Ectodermal cell (in vitro differentiated cells): ENCODE measurements around the gene OR10H1.
"Not testable (repeated sequence)": the region's sequence is repeated elsewhere in the genome, so short reads cannot be mapped to it uniquely, and the experiment has no call there.

Source experiments
- H3K27ac ChIP-seq: 2 replicates; pipeline ENCODE4 v1.7.0; 2013; ENCODE audit warnings: mild to moderate bottlenecking, low read depth, low read length; ENCODE audit not compliant: insufficient read depth, poor library complexity, severe bottlenecking
- H3K27me3 ChIP-seq: 2 replicates; pipeline ENCODE4 v1.7.0; 2013; ENCODE audit warnings: mild to moderate bottlenecking, low read length; ENCODE audit not compliant: insufficient read depth, control insufficient read depth, poor library complexity, severe bottlenecking
- H3K36me3 ChIP-seq: one replicate; pipeline ENCODE4 v1.7.0; 2013; ENCODE audit warnings: low read length; ENCODE audit not compliant: control insufficient read depth, insufficient read depth
- H3K4me1 ChIP-seq: one replicate; pipeline ENCODE4 v1.7.0; 2013; ENCODE audit warnings: low read length; ENCODE audit not compliant: control insufficient read depth, insufficient read depth
- H3K4me3 ChIP-seq: 2 replicates; pipeline ENCODE4 v1.7.0; 2013; ENCODE audit warnings: low read depth, low read length, control low read depth; ENCODE audit not compliant: insufficient read depth
- H3K9me3 ChIP-seq: 2 replicates; pipeline ENCODE4 v1.7.0; 2013; ENCODE audit warnings: mild to moderate bottlenecking, low read length, moderate library complexity; ENCODE audit not compliant: control insufficient read depth
- WGBS, 2 experiments: methylation state at CpG; one replicate each; pipeline ENCODE4 v1.1.7; 2013; ENCODE audit warnings: missing lambda C conversion rate in 2 of 2; 5-methylcytosine and 5-hydroxymethylcytosine counted together

Gene OR10H1

DNA sequence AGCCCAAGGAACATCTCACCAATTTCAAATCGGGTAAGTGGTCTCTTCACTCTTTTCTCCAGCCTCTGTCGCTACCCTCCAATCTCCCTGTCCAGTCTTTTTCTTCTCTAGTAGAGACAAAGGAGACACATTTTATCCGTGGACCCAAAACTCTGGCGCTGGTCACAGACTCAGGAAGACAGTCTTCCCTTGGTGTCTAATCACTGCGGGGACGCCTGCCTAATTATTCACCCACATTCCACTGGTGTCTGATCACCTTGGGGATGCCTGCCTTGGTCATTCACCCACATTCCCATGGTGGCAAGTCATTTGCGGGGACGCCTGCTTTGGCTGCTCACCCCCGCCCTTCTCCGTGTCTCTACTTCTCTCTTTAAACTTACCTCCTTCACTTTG is 13.8 kb upstream of the OR10H1 start:
- Histone ChIP-seq H3K9me3 (peaks cover 22% of the 10 kb centered on the region), H3K36me3 (no peaks in the 10 kb centered on the region), H3K27ac (no peak overlapping the region), H3K4me1 (no peaks in the 10 kb centered on the region), H3K27me3 (no peaks in the 10 kb centered on the region), H3K4me3 (no peak overlapping the region)
- WGBS, 2 experiments: 79% methylated on average over 10 of the region's 10 CpGs

- H3K4me3 ChIP-seq, H3K27ac ChIP-seq, H3K36me3 ChIP-seq, H3K4me1 ChIP-seq, H3K27me3 ChIP-seq: not testable (repeated sequence)
- WGBS, 2 experiments: 67 to 71% methylated on average over 13 of the region's 13 CpGs
- peaks cover 26% of the 10 kb centered on the region for H3K9me3 ChIP-seq
Observed at GRCh38 chr19:15828611-15829305, 13.3 kb upstream of the OR10H1 start.

GRCh38 chr19:15828121-15828610 is 12.7 kb upstream of the OR10H1 start:
- Histone ChIP-seq H3K27me3 (no peaks in the 10 kb centered on the region), H3K36me3 (no peaks in the 10 kb centered on the region), H3K9me3 (peaks cover 25% of the 10 kb centered on the region), H3K4me1 (no peaks in the 10 kb centered on the region), H3K4me3 (no peak overlapping the region), H3K27ac (no peak overlapping the region)
- WGBS, 2 experiments: 89 to 92% methylated on average over 7 of the region's 7 CpGs

DNA sequence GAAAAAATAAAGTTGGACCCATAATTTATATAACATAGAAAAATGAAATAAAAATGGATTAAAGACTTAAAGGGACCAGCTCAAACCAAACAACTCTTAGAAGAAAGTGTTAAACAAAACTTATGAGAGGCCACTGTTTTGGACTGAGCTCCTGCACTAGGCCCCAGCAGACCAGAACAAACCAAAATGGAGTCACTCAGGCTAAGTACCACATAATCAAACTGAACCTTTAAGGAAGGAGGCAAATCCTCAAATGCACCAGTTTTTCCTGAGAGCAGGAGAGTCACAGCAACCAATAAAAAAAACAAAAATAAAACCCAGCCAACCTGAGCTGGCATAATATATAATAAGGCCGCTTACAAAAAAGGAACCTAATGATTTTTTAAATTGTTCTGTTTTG is 10.3 kb upstream of the OR10H1 start:
- H3K4me3 ChIP-seq: no peak overlapping the region
- H3K36me3 ChIP-seq: no peaks in the 10 kb centered on the region
- no peak overlapping the region for H3K27ac ChIP-seq
- H3K9me3 ChIP-seq: peaks cover 22% of the 10 kb centered on the region
- H3K27me3 ChIP-seq: no peaks in the 10 kb centered on the region
- WGBS, 2 experiments: 71% methylated on average over 1 of the region's 1 CpG; no CpG with 5 or more reads in 1 of the 2 experiments
- no peaks in the 10 kb centered on the region for H3K4me1 ChIP-seq

DNA sequence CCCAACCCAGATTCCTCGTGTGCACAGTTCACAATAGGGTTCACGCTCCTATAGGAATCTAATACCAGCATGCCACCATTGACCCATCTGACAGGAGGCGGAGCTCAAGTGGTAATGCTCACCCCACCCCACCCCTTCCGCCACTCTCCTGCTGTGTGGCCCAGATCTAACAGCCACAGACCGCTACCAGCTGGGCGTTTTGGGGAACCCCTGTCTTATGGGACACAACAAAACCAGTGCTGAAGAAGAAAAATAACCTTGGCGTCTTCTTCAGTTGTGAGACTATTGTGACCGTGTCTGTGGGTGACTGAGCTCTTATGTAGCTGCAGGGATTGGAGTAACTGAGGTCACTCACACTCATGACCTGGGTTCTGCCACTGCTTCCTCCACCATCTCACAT is 5.2 kb upstream of the OR10H1 start:
- Histone ChIP-seq H3K4me1 (no peaks in the 10 kb centered on the region), H3K27ac (no peak overlapping the region), H3K27me3 (no peaks in the 10 kb centered on the region), H3K9me3 (peaks cover 17% of the 10 kb centered on the region), H3K4me3 (no peak overlapping the region), H3K36me3 (no peaks in the 10 kb centered on the region)
- 77 to 80% methylated on average over 8 of the region's 8 CpGs for WGBS, 2 experiments

GRCh38 chr19:15813916-15814315 is 1.5 kb downstream of the OR10H1 start:
- 59 to 61% methylated on average over 7 of the region's 7 CpGs for WGBS, 2 experiments
- peaks cover 16% of the 10 kb centered on the region for H3K9me3 ChIP-seq

GRCh38 chr19:15812060-15812722 is 3.3 kb downstream of the OR10H1 start:
- Histone ChIP-seq H3K4me3 (no peak overlapping the region), H3K4me1 (no peaks in the 10 kb centered on the region), H3K27me3 (no peaks in the 10 kb centered on the region), H3K9me3 (peaks cover 17% of the 10 kb centered on the region), H3K36me3 (no peaks in the 10 kb centered on the region), H3K27ac (no peak overlapping the region)
- WGBS, 2 experiments: 57 to 63% methylated on average over 6 of the region's 6 CpGs

More at GRCh38 chr19:15813916-15814315, 1.5 kb downstream of the OR10H1 start:
- Histone ChIP-seq H3K27ac (no peak overlapping the region), H3K27me3 (no peaks in the 10 kb centered on the region), H3K4me1 (no peaks in the 10 kb centered on the region), H3K4me3 (no peak overlapping the region), H3K36me3 (no peaks in the 10 kb centered on the region)

- no peaks in the 10 kb centered on the region for H3K4me1 ChIP-seq
- H3K9me3 ChIP-seq: peaks cover 17% of the 10 kb centered on the region
- 73 to 79% methylated on average over 4 of the region's 4 CpGs for WGBS, 2 experiments
- H3K4me3 ChIP-seq: no peak overlapping the region
- no peaks in the 10 kb centered on the region for H3K36me3 ChIP-seq
- H3K27me3 ChIP-seq: no peaks in the 10 kb centered on the region
- H3K27ac ChIP-seq: no peak overlapping the region
Observed at GRCh38 chr19:15811476-15811875, 4.0 kb downstream of the OR10H1 start.

DNA sequence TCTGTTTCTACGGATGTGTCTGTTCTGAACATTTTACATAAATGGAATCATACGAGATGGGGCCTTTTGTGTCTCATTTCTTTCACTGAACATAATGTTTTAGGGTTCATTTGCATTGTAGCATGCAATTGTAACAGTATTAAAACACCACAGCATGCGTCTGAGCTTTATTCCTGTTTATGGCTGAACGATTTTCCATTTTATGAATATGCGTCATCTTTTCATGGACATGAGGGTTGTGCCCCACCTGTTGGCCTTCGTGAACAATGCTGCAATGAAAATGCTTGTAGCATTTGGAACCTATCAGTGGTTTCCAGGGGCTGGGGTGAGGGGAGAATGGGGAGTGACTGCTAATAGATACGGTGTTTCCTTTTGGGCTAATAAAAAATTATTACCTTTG is 5.1 kb downstream of the OR10H1 start:
- H3K4me1 ChIP-seq: no peaks in the 10 kb centered on the region
- no peak overlapping the region for H3K4me3 ChIP-seq
- peaks cover 21% of the 10 kb centered on the region for H3K9me3 ChIP-seq
- no peaks in the 10 kb centered on the region for H3K27me3 ChIP-seq
- 77 to 78% methylated on average over 7 of the region's 7 CpGs for WGBS, 2 experiments
- H3K27ac ChIP-seq: no peak overlapping the region
- no peaks in the 10 kb centered on the region for H3K36me3 ChIP-seq

DNA sequence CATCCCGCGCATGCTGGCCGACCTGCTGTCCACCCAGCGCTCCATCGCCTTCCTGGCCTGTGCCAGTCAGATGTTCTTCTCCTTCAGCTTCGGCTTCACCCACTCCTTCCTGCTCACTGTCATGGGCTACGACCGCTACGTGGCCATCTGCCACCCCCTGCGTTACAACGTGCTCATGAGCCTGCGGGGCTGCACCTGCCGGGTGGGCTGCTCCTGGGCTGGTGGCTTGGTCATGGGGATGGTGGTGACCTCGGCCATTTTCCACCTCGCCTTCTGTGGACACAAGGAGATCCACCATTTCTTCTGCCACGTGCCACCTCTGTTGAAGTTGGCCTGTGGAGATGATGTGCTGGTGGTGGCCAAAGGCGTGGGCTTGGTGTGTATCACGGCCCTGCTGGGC is 21.2 kb downstream of the OR10H1 start:
- H3K36me3 ChIP-seq, H3K27me3 ChIP-seq, H3K4me1 ChIP-seq, H3K9me3 ChIP-seq, H3K27ac ChIP-seq, H3K4me3 ChIP-seq: not testable (repeated sequence)
- 80 to 85% methylated on average over 12 to 16 of the region's 18 CpGs for WGBS, 2 experiments
